ES-I3 (cell line): ENCODE data around the gene HOXC4.
"Not testable (repeated sequence)": the region's sequence is repeated elsewhere in the genome, so short reads cannot be mapped to it uniquely, and the experiment has no call there.

Experiments
- H3K36me3 ChIP-seq: 2 replicates; pipeline ENCODE4 v1.6.1; 2013; ENCODE audit warnings: mild to moderate bottlenecking, low read length, control low read depth, moderate library complexity; ENCODE audit not compliant: insufficient read depth
- H3K4me1 ChIP-seq: 2 replicates; pipeline ENCODE4 v1.6.1; 2013; ENCODE audit warnings: mild to moderate bottlenecking, control low read depth, low read length; ENCODE audit not compliant: insufficient read depth
- H3K9ac ChIP-seq: 2 replicates; pipeline ENCODE4 v1.6.1; 2013; ENCODE audit warnings: low read depth, mild to moderate bottlenecking, low read length, moderate library complexity
- H3K9me3 ChIP-seq: 2 replicates; pipeline ENCODE4 v1.6.1; 2013; ENCODE audit warnings: mild to moderate bottlenecking, low read length, moderate library complexity; ENCODE audit not compliant: control insufficient read depth, insufficient read depth

Gene HOXC4

GRCh38 chr12:54082397-54082892 is 28.8 kb downstream of the HOXC4 start:
- no peaks in the 10 kb centered on the region for H3K36me3 ChIP-seq
- H3K9ac ChIP-seq = no peak overlapping the region
- H3K9me3 ChIP-seq = no peaks in the 10 kb centered on the region
- H3K4me1 ChIP-seq = no peaks in the 10 kb centered on the region

- not testable (repeated sequence) for H3K9ac ChIP-seq, H3K36me3 ChIP-seq, H3K9me3 ChIP-seq, H3K4me1 ChIP-seq
Observed at GRCh38 chr12:54088011-54088410, 34.4 kb downstream of the HOXC4 start.

- H3K9ac ChIP-seq = not testable (repeated sequence)
Observed at GRCh38 chr12:54089465-54089864, 35.8 kb downstream of the HOXC4 start.

GRCh38 chr12:54090312-54090711 is 36.7 kb downstream of the HOXC4 start:
- not testable (repeated sequence) for H3K36me3 ChIP-seq, H3K9ac ChIP-seq

More at GRCh38 chr12:54089465-54089864, 35.8 kb downstream of the HOXC4 start:
- H3K4me1 ChIP-seq, H3K36me3 ChIP-seq, H3K9me3 ChIP-seq: not testable (repeated sequence)

GRCh38 chr12:54092943-54093342 is 39.3 kb downstream of the HOXC4 start:
- H3K36me3 ChIP-seq, H3K4me1 ChIP-seq, H3K9me3 ChIP-seq, H3K9ac ChIP-seq: not testable (repeated sequence)

More at GRCh38 chr12:54090312-54090711, 36.7 kb downstream of the HOXC4 start:
- not testable (repeated sequence) for H3K9me3 ChIP-seq, H3K4me1 ChIP-seq

GRCh38 chr12:54095928-54096327 is 42.3 kb downstream of the HOXC4 start:
- not testable (repeated sequence) for H3K36me3 ChIP-seq, H3K4me1 ChIP-seq, H3K9me3 ChIP-seq, H3K9ac ChIP-seq

GRCh38 chr12:54098644-54099043 is 45.0 kb downstream of the HOXC4 start:
- H3K9me3 ChIP-seq, H3K9ac ChIP-seq, H3K4me1 ChIP-seq: not testable (repeated sequence)

GRCh38 chr12:54100588-54100987 is 47.0 kb downstream of the HOXC4 start:
- not testable (repeated sequence) for H3K4me1 ChIP-seq, H3K9me3 ChIP-seq, H3K36me3 ChIP-seq, H3K9ac ChIP-seq

More at GRCh38 chr12:54098644-54099043, 45.0 kb downstream of the HOXC4 start:
- H3K36me3 ChIP-seq = not testable (repeated sequence)

- H3K4me1 ChIP-seq, H3K9ac ChIP-seq, H3K36me3 ChIP-seq, H3K9me3 ChIP-seq: not testable (repeated sequence)
Observed at GRCh38 chr12:54102223-54102622, 48.6 kb downstream of the HOXC4 start.

GRCh38 chr12:54103827-54104226 is 50.2 kb downstream of the HOXC4 start:
- H3K36me3 ChIP-seq, H3K9me3 ChIP-seq, H3K9ac ChIP-seq, H3K4me1 ChIP-seq: not testable (repeated sequence)
